K562 (cell line): ENCODE results near the gene DOCK8. TPM values are rescaled to one million over a fixed set of nuclear protein-coding genes. Genes with fewer than 3 reads are reported as not detected.

Experiments
- ATAC-seq: fragments of 200-7000 bp; cut with Tn5 transposase; 3 replicates; pipeline ENCODE4 v1.9.1; 2020; ENCODE audit warnings: moderate library complexity
- BruUV-seq: library from RNA; stranded (reverse); fragments of 400-500 nt; replicated peaks from 2 replicates; lab custom pipeline; 2021; lab: Mats Ljungman, UMichigan
- CTCF ChIA-PET: fragments of 300-600 bp; formaldehyde crosslinking; extraction: SDS; loops from one replicate; lab custom pipeline; 2021; ENCODE audit warnings: low intra/inter-chr PET ratio; lab: Yijun Ruan, JAX
- POLR2A ChIA-PET: fragments of 300-600, 350-650 bp; sonication (Branson Sonifier 250); formaldehyde crosslinking; extraction: SDS; loops from one replicate; lab custom pipeline; 2021; ENCODE audit warnings: antibody characterized with exemption, inconsistent platforms; lab: Yijun Ruan, JAX
- DNase-seq, 4 experiments: peaks; one replicate each; pipeline versions ENCODE4 v3.0.0 to v3.0.0-alpha.2; 2011 to 2018; ENCODE audit warnings: low spot score in 3 of 4, mixed read lengths in 3 of 4; ENCODE audit errors: extremely low read depth in 1 of 4
- FAIRE-seq: peaks from 2 replicates; lab custom pipeline; 2011; peaks lifted over from hg19 to GRCh38; lab: Jason Lieb, UNC
- H2AFZ ChIP-seq: 2 replicates; pipeline ENCODE4 v1.6.0; 2011; ENCODE audit warnings: low read depth, low read length, control low read depth, inconsistent platforms
- H3K27ac ChIP-seq: fragments of 200-600 bp; 3 replicates; pipeline ENCODE4 v1.8.0; 2011; ENCODE audit warnings: low read depth, mild to moderate bottlenecking, control low read depth, inconsistent platforms, low read length, moderate library complexity, mixed read lengths; ENCODE audit errors: extremely low read depth
- H3K27me3 ChIP-seq, 2 experiments: fragments of 300-600 bp in 1 of 2; 2 replicates in 1 of 2; 3 replicates in 1 of 2; pipeline versions ENCODE4 v1.6.0 to v1.8.0; 2011; ENCODE audit warnings: inconsistent platforms in 2 of 2, low read length in 2 of 2, mild to moderate bottlenecking in 1 of 2, mixed read lengths in 1 of 2, moderate library complexity in 1 of 2; ENCODE audit not compliant: control insufficient read depth in 2 of 2, insufficient read depth in 2 of 2
- H3K36me3 ChIP-seq: fragments of 300-600 bp; 3 replicates; pipeline ENCODE4 v1.8.0; 2011; ENCODE audit warnings: mild to moderate bottlenecking, low read length, inconsistent platforms; ENCODE audit not compliant: control insufficient read depth, insufficient read depth
- H3K4me1 ChIP-seq, 2 experiments: fragments of 200-600 bp in 1 of 2; replicated peaks in 1 of 2; 2 replicates in 1 of 2; 3 replicates in 1 of 2; pipeline versions ENCODE4 v1.5.1 to v1.8.0; 2011; ENCODE audit warnings: inconsistent platforms in 2 of 2, low read length in 2 of 2, mild to moderate bottlenecking in 1 of 2, mixed read lengths in 1 of 2, moderate library complexity in 1 of 2; ENCODE audit not compliant: control insufficient read depth in 2 of 2, insufficient read depth in 2 of 2
- H3K4me2 ChIP-seq: 2 replicates; pipeline ENCODE4 v1.6.1; 2011; ENCODE audit warnings: low read length, control low read depth, inconsistent platforms, mixed read lengths; ENCODE audit not compliant: insufficient read depth
- H3K4me3 ChIP-seq: fragments of 200-600 bp; sonication (generic), shearing (Covaris generic); 2 replicates; pipeline ENCODE4 v1.5.1; 2016; ENCODE audit warnings: control low read depth, inconsistent platforms
- H3K79me2 ChIP-seq: fragments of 200-600 bp; 3 replicates; pipeline ENCODE4 v1.8.0; 2011; ENCODE audit warnings: low read length, inconsistent platforms; ENCODE audit not compliant: control insufficient read depth, insufficient read depth
- H3K9ac ChIP-seq, 2 experiments: 2 replicates each; pipeline versions ENCODE4 v1.6.0 to v1.6.1; 2011; ENCODE audit warnings: low read depth in 2 of 2, low read length in 2 of 2, control low read depth in 1 of 2, inconsistent platforms in 1 of 2, mild to moderate bottlenecking in 1 of 2, mixed read lengths in 1 of 2; ENCODE audit not compliant: insufficient read depth in 1 of 2
- H3K9me1 ChIP-seq: one replicate; pipeline ENCODE4 v1.6.0; 2011; ENCODE audit warnings: inconsistent platforms, mild to moderate bottlenecking, low read length, moderate library complexity; ENCODE audit not compliant: control insufficient read depth, insufficient read depth
- H3K9me3 ChIP-seq: replicated peaks from 2 replicates; pipeline ENCODE4 v1.5.1; 2011; ENCODE audit warnings: low read depth, low read length, inconsistent platforms; ENCODE audit not compliant: control insufficient read depth, insufficient read depth
- H4K20me1 ChIP-seq: replicated peaks from 2 replicates; pipeline ENCODE4 v1.6.1; 2011; ENCODE audit warnings: low read length, inconsistent platforms, mixed read lengths; ENCODE audit not compliant: control insufficient read depth, insufficient read depth
- FOXP1 ChIP-seq: sonication (generic); formaldehyde crosslinking; IDR thresholded peaks from 2 replicates; pipeline ENCODE4 v1.8.0; 2022; ENCODE audit warnings: mild to moderate bottlenecking, missing genetic modification reagents
- HDAC8 ChIP-seq: fragments of 450-650 bp; IDR thresholded peaks from 2 replicates; pipeline ENCODE4 v1.6.1; 2016; ENCODE audit warnings: mild to moderate bottlenecking, missing genetic modification characterization, moderate library complexity, missing compliant biosample characterization
- NR4A1 ChIP-seq, 2 experiments: fragments of 250-450 bp in 1 of 2; fragments of 450-650 bp in 1 of 2; sonication (Bioruptor Pico) in 1 of 2; IDR thresholded peaks; 2 replicates each; pipeline versions ENCODE4 v1.4.0 to v1.6.1; 2016 to 2020; ENCODE audit warnings: mild to moderate bottlenecking in 2 of 2, missing compliant biosample characterization in 1 of 2, missing genetic modification characterization in 1 of 2, moderate library complexity in 1 of 2
- NUFIP1 ChIP-seq: fragments of 450-650 bp; IDR thresholded peaks from 2 replicates; pipeline ENCODE4 v1.6.1; 2018; ENCODE audit not compliant: partially characterized antibody
- SMAD1 ChIP-seq: fragments of 150-350 bp; IDR thresholded peaks from 2 replicates; pipeline ENCODE4 v1.6.1; 2014; ENCODE audit warnings: low read length, low read depth; ENCODE audit not compliant: partially characterized antibody
- SREBF2 ChIP-seq: sonication (generic); formaldehyde crosslinking; IDR thresholded peaks from 2 replicates; pipeline ENCODE4 v1.4.0; 2020; ENCODE audit warnings: mild to moderate bottlenecking, missing genetic modification reagents
- TFAM ChIP-seq: fragments of 250-450 bp; sonication (Bioruptor Pico); conservative IDR thresholded peaks from 2 replicates; pipeline ENCODE4 v1.5.0; 2021; ENCODE audit warnings: mild to moderate bottlenecking, moderate library complexity
- U2AF2 ChIP-seq: fragments of 200-400 bp; formaldehyde crosslinking; optimal IDR thresholded peaks from 2 replicates; pipeline ENCODE3; 2017; ENCODE audit warnings: low read depth, mild to moderate bottlenecking, low read length
- ZEB2 ChIP-seq: fragments of 450-650 bp; IDR thresholded peaks from 2 replicates; pipeline ENCODE4 v1.6.1; 2016
- ZNF23 ChIP-seq: fragments of 250-450 bp; sonication (Bioruptor Pico); IDR thresholded peaks from 2 replicates; pipeline ENCODE4 v1.4.0; 2020; ENCODE audit warnings: mild to moderate bottlenecking
- ZNF316 ChIP-seq: fragments of 450-650 bp; IDR thresholded peaks from 2 replicates; pipeline ENCODE4 v1.6.1; 2016
- ZNF347 ChIP-seq: fragments of 450-650 bp; formaldehyde crosslinking; IDR thresholded peaks from 2 replicates; pipeline ENCODE4 v1.4.0; 2020; ENCODE audit warnings: low read depth, mild to moderate bottlenecking, moderate library complexity
- ZNF589 ChIP-seq: fragments of 200-800 bp; sonication (Bioruptor generic); IDR thresholded peaks from 2 replicates; pipeline ENCODE4 v1.6.1; 2016; ENCODE audit warnings: low read depth, missing genetic modification characterization, missing compliant biosample characterization
- ZNF592 ChIP-seq: fragments of 450-650 bp; IDR thresholded peaks from 2 replicates; pipeline ENCODE4 v1.6.1; 2017; ENCODE audit warnings: antibody characterized with exemption, mild to moderate bottlenecking
- ZNF609 ChIP-seq: sonication (generic); formaldehyde crosslinking; IDR thresholded peaks from 2 replicates; pipeline ENCODE4 v1.8.1; 2023; ENCODE audit warnings: missing genetic modification reagents, mild to moderate bottlenecking, borderline replicate concordance
- WGBS: fragments of 100-300 bp; shearing (Covaris generic); methylation state at CpG from one replicate; pipeline ENCODE4 v1.1.6; 2016; ENCODE audit warnings: low coverage, mixed read lengths; ENCODE audit not compliant: insufficient coverage; ENCODE audit errors: missing lambda C conversion rate; 5-methylcytosine and 5-hydroxymethylcytosine counted together
- in situ Hi-C: fragments of 300-500 bp; cut with MboI; formaldehyde crosslinking; loops from 4 replicates; pipeline ENCODE4 v1.15.0; 2018; ENCODE audit warnings: inconsistent platforms, mixed read lengths
- intact Hi-C: fragments of 100-400 bp; cut with micrococcal nuclease; formaldehyde crosslinking; loops from 2 replicates; pipeline ENCODE4 v1.14.2; 2022
- polyA plus RNA-seq, 8 experiments: library from polyadenylated mRNA; depleted of rRNA in 4 of 8; stranded (reverse) in 5 of 8; unstranded in 3 of 8; fragments of >200 nt; fragmentation: Nextera tagmentation in 2 of 8; fragmentation: Illumina TruSeq in 1 of 8; extraction: Ambion mirVana in 2 of 8; extraction: Trizol in 1 of 8; gene quantifications; 2 replicates each; pipeline versions ENCODE4 v1.2.1 to v1.2.3, GENCODE V29; 2011 to 2014; ENCODE audit warnings: inconsistent platforms in 1 of 8, missing spikeins in 1 of 8
- total RNA-seq, 7 experiments: library from RNA; depleted of rRNA in 6 of 7; stranded (reverse); fragments of >200 nt in 6 of 7; fragmentation: Illumina TruSeq in 2 of 7; extraction: Trizol in 2 of 7; gene quantifications; 2 replicates each; pipeline versions ENCODE4 v1.2.1 to v1.2.3, GENCODE V29; 2011 to 2021; ENCODE audit warnings: low replicate concordance in 1 of 7

DOCK8 gene
- total and polyA plus RNA-seq, 9 of the 15 experiments (the other 6 are each of a cell fraction or from before 2014, with no cell fraction given) = 14.4 to 53.8 (median 25.1) TPM

- H3K27ac ChIP-seq = peak overlapping the region; percentile 77
- POLR2A ChIA-PET = no interaction called here
- ATAC-seq (peak; percentile 13; the same call in 2 of the 3 replicates), FAIRE-seq (peak; percentile 55), DNase-seq (peak in 1 of 4 experiments; percentile 43)
- H3K79me2 ChIP-seq = peaks cover 15% of the 10 kb centered on the region
- peak overlapping the region in 1 of 2 experiments; percentile 67; a peak in 2 of 4 replicates for H3K9ac ChIP-seq
- H4K20me1 ChIP-seq = no peaks in the 10 kb centered on the region
- H2AFZ ChIP-seq = peak overlapping the region; percentile 75
- H3K4me2 ChIP-seq = peak overlapping the region; percentile 47
- CTCF ChIA-PET = no interaction called here
- intact Hi-C loops = no loop called here
- in situ Hi-C loops = no loop called here
- peaks cover 3% of the 10 kb centered on the region; the same call in 1 of the 3 replicates for H3K36me3 ChIP-seq
- WGBS = 0% methylated on average over 1 of the region's 1 CpG
- H3K9me3 ChIP-seq = no peaks in the 10 kb centered on the region; the same call in 1 of the 2 replicates
- H3K4me3 ChIP-seq = no peak overlapping the region
- peaks cover 0 to 36% of the 10 kb centered on the region in 2 experiments; a peak in 2 of 5 replicates for H3K4me1 ChIP-seq
- BruUV-seq = no TSS peak
- H3K9me1 ChIP-seq = no peaks in the 10 kb centered on the region
- H3K27me3 ChIP-seq = no peaks in the 10 kb centered on the region
- TF ChIP-seq ZNF23 (no peak), ZNF609 (CRISPR knock-in tag) (no peak), FOXP1 (no peak), NUFIP1 (no peak), TFAM (CRISPR knock-in tag) (no peak), NR4A1 (CRISPR knock-in tag; IDR thresholded peaks at IDR 0.05) (no peak), NR4A1 (tag; IDR thresholded peaks at IDR 0.05) (no peak), ZNF316 (no peak), ZEB2 (no peak), SMAD1 (no peak), HDAC8 (tag) (no peak), SREBF2 (CRISPR knock-in tag) (no peak), ZNF589 (peak; percentile 58; the same call in 1 of the 2 replicates), U2AF2 (no peak), ZNF347 (no peak), ZNF592 (0 out of 2 replicates have a peak, but pooled peaks have one; percentile 16)
Observed at GRCh38 chr9:268616-269015, 54.0 kb downstream of the DOCK8 start.
